HG03520 (cell line): ENCODE data around the gene KRTCAP2.

Experiments used
- ATAC-seq: cut with Tn5 transposase; IDR thresholded peaks from one replicate; pipeline ENCODE4 v1.9.1; 2021; ENCODE audit warnings: mild to moderate bottlenecking, moderate library complexity; ENCODE audit not compliant: unreplicated experiment

KRTCAP2 gene

GRCh38 chr1:155135415-155136028 lies 37.6 kb downstream of the KRTCAP2 start, which contains the start of gene SLC50A1:
SLC50A1 (plus strand) TSS chr1:155135852; CDS start chr1:155135912, 60 bp downstream.
- ATAC-seq: peak; percentile 73

DNA sequence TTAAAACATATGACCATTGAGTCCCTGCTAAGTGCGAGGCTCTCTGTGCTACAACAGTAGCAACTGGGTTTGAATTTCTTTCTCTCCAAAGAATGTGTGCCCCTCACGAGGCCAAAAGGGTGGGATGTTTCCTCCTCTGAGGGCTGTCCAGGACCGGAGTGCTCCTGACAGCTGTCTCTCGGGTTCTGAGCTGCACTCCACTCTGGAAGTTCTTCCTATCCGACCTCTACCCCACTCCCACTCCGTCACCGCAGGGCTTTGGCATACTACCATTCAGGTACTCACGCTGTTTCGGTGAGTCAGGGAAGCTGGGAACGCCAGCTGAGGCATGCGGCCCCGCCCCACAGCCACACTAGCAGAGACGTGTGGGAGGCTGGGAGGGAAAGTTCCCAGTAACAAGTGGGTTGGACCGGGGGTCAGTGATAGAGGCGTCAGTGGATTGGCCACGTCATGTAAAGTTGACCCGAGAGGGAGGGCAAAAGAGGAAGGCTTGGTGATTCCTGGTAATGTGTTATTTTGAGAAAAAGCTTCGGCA lies 38.2 kb downstream of the KRTCAP2 start:
- ATAC-seq: peak; percentile 31

DNA sequence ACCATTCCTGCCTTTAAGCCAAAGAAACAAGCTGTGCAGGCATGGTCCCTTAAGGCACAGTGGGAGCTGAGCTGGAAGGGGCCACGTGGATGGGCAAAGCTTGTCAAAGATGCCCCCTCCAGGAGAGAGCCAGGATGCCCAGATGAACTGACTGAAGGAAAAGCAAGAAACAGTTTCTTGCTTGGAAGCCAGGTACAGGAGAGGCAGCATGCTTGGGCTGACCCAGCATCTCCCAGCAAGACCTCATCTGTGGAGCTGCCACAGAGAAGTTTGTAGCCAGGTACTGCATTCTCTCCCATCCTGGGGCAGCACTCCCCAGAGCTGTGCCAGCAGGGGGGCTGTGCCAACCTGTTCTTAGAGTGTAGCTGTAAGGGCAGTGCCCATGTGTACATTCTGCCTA lies 38.8 kb downstream of the KRTCAP2 start:
- no peak for ATAC-seq

DNA sequence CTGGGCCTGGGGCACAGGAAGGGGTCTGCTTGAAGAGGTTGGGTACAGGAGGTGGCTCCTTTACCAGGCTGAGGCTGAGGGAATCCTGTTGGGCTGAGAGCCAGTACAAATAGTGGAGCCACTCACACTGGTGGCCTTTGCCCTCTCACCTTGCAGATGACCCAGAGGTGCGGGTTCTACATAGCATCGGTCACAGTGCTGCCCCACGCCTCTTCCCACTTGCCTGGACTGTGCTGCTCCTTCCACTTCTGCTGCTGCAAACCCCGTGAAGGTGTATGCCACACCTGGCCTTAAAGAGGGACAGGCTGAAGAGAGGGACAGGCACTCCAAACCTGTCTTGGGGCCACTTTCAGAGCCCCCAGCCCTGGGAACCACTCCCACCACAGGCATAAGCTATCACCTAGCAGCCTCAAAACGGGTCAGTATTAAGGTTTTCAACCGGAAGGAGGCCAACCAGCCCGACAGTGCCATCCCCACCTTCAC lies 39.3 kb downstream of the KRTCAP2 start:
- no peak for ATAC-seq

- no peak for ATAC-seq
Observed at GRCh38 chr1:155131856-155132255, 41.2 kb downstream of the KRTCAP2 start.

- ATAC-seq: no peak
Observed at GRCh38 chr1:155131285-155131684, 41.8 kb downstream of the KRTCAP2 start.

- ATAC-seq: no peak
Observed at GRCh38 chr1:155130272-155131006, 42.7 kb downstream of the KRTCAP2 start.

GRCh38 chr1:155128755-155129473 lies 44.2 kb downstream of the KRTCAP2 start:
- no peak for ATAC-seq

GRCh38 chr1:155127967-155128754 lies 44.9 kb downstream of the KRTCAP2 start:
- ATAC-seq: no peak

GRCh38 chr1:155127105-155127966 lies 45.8 kb downstream of the KRTCAP2 start, which contains the start of gene EFNA1:
EFNA1 (plus strand) TSS chr1:155127876; CDS start chr1:155127978, 102 bp downstream.
- ATAC-seq: no peak

DNA sequence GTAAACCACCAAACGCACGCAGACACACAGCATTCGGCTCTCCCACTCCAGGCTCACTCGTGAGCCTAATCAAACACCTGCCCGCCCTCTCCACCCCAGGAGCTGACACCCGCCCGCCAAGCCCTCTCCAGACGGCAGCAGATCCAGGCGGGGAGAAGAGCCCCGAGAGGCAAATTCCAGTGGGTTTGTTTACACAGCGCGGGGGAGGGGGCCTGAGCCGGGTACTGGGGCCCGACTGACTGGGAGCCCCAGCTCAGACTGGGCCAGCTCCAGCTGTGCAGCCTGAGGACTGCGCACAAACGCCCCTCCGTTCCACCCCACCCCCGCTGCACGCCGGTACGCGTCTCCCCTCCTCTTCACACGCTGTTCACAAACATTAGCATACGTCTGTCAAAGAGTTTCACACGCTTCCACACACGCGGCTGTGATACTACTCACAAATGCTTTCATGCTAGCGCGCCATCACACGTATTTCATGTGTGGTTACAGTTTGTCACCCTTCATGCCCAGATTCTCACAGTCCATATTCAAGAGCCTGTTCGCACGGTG lies 46.5 kb downstream of the KRTCAP2 start:
- ATAC-seq: no peak

- ATAC-seq: no peak
Observed at GRCh38 chr1:155125946-155126555, 47.1 kb downstream of the KRTCAP2 start.

DNA sequence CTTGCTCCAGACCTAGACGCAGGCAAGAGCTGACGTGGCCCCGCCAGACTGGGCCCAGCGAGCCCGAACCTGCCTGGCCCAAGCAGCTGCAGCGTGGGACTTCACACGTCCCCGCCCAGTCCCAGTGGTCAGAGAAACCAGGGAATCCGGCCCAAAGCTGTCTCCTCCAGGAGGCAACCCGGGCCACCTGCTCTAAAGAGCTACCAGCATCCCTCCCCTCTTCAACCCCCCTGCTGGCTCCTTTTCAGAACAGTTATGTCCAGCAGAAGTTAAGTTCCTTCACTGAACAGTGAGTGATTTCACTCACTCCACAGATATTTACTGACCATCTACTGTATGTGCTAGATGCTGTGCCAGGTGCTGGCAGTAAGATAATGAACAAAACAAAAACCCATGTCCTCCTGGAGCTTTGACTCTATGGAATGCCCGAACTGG lies 47.6 kb downstream of the KRTCAP2 start:
- no peak for ATAC-seq

DNA sequence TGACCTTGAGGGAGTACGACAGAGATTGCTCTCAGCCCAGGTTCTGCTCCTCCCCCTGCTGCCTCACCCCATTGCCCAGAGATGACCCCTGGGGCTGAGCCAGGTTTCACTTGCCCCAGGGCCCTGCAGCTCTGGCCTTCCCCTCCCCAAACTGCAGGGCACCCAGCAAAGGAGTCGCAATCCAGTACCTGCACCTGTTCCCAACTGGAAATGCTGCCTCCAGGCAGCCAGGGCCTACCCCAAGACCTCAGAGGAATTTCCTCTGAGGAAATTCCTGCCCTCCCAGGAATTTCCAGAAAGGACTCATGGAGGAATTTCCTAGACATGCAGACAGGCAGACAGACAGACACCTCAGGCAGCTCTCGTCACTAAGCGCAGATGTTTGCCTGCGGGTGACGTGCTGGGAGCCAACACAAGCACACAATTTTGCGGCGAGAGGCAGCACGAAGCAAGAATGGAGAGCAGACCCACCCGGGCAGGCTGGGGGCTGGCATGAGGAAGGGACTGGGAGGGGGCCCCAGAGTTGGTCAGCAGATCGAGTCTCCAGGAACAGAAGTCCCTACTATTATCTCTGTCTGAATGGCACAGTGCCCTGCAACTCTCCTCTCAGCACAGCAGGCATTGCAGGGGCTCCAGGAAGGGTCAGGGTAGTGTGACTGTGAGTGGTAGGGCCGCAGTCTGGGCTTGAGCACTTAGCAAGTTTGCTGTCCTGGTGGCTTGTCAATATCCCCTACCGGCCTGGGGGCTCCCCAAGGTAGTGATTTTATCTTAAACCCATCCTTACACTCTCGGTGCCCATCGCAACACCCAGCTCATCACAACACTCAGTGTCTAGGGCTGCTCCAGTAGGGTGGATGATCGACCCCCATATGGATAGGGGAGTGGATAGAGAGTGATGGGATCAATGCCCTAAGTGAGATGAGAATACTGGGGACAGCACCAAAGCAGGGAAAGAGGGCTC lies 48.3 kb downstream of the KRTCAP2 start:
- no peak for ATAC-seq

- no peak for ATAC-seq
Observed at GRCh38 chr1:155123801-155124200, 49.3 kb downstream of the KRTCAP2 start.

GRCh38 chr1:155122308-155122707 lies 50.8 kb downstream of the KRTCAP2 start:
- no peak for ATAC-seq

DNA sequence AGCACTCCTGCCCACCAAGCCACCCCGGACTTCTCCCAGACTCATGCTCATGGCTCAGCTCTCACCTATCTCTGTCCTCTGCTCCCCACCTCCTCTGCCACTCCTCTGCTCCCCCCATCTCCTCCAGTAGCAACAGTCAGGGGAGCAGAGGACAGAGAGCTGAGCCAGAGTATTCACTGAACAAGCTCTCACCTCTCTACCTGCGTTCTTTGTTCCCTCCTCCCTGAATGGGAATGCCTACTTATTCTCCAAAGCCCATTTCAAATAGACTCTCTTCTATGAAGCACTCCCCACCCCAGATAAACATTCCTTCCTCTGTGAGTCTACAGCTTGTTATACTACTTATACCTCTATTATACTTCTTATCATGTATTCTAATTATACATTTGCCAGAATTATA lies 51.9 kb downstream of the KRTCAP2 start:
- ATAC-seq: no peak

DNA sequence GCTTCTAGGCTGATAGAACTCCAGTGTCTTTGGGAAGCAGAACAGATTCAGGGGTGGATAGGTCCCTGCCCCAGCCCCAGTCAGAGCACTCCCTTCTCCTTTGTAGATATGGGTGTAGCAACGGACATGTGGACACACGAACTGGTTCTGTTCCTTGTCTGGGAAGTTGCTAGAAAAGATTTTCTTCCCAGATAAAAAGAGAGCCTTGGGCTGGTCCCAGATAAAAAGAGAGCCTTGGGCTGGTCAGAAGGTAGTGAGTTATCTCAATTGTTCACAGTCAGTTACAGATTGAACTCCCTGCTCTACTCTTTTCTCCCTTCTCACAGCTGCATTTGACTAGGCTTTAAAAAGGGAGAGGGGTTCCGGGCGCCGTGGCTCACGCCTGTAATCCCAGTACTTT lies 52.9 kb downstream of the KRTCAP2 start:
- no peak for ATAC-seq
